ENCODE results near the gene CALML5.

DNA sequence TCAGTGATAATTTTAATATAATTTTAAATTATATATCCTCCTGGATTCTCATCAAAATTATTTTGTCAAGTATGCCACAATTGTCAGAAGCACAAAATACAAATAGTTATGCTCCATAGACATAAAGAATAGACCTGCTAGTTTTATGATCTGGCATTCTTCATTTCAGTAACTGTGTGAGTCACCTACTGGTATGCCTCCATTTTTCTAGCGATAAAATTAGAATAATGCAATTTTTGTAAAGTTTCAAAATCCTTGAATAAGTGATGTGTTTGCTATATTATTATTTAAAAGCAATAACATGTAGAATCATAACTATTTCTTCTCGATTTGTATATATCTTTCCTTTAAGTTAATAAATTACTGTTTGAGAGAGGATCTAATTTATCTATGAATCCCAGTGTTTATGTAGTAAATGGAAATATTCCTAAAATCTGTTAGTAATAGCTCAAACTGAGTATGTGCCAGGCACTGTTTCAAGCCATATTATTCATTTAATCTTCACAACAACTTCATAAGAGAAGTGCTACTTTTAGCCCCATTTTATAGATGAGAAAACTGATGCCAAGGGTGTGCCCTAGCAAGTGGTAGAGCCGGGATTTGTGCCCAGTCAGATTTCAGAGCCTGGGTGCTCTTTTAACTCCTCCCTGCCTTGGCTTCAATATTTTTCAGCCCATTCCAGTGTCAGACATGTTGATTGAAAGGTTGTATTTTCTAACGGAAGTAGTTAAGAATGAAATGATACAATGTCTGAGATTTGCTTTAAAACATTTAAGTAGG, 48.6 kb downstream of the CALML5 start:
- no peak for TF ChIP-seq POLR2AphosphoS5 (IDR thresholded peaks at IDR 0.05; ENCODE audit: low read depth)
- TF ChIP-seq, protein P1, sequence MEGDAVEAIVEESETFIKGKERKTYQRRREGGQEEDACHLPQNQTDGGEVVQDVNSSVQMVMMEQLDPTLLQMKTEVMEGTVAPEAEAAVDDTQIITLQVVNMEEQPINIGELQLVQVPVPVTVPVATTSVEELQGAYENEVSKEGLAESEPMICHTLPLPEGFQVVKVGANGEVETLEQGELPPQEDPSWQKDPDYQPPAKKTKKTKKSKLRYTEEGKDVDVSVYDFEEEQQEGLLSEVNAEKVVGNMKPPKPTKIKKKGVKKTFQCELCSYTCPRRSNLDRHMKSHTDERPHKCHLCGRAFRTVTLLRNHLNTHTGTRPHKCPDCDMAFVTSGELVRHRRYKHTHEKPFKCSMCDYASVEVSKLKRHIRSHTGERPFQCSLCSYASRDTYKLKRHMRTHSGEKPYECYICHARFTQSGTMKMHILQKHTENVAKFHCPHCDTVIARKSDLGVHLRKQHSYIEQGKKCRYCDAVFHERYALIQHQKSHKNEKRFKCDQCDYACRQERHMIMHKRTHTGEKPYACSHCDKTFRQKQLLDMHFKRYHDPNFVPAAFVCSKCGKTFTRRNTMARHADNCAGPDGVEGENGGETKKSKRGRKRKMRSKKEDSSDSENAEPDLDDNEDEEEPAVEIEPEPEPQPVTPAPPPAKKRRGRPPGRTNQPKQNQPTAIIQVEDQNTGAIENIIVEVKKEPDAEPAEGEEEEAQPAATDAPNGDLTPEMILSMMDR (IDR thresholded peaks at IDR 0.05; ENCODE audit: insufficient read depth, low read length): no peak
- TF ChIP-seq, protein P2, sequence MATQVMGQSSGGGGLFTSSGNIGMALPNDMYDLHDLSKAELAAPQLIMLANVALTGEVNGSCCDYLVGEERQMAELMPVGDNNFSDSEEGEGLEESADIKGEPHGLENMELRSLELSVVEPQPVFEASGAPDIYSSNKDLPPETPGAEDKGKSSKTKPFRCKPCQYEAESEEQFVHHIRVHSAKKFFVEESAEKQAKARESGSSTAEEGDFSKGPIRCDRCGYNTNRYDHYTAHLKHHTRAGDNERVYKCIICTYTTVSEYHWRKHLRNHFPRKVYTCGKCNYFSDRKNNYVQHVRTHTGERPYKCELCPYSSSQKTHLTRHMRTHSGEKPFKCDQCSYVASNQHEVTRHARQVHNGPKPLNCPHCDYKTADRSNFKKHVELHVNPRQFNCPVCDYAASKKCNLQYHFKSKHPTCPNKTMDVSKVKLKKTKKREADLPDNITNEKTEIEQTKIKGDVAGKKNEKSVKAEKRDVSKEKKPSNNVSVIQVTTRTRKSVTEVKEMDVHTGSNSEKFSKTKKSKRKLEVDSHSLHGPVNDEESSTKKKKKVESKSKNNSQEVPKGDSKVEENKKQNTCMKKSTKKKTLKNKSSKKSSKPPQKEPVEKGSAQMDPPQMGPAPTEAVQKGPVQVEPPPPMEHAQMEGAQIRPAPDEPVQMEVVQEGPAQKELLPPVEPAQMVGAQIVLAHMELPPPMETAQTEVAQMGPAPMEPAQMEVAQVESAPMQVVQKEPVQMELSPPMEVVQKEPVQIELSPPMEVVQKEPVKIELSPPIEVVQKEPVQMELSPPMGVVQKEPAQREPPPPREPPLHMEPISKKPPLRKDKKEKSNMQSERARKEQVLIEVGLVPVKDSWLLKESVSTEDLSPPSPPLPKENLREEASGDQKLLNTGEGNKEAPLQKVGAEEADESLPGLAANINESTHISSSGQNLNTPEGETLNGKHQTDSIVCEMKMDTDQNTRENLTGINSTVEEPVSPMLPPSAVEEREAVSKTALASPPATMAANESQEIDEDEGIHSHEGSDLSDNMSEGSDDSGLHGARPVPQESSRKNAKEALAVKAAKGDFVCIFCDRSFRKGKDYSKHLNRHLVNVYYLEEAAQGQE (IDR thresholded peaks at IDR 0.05; ENCODE audit: insufficient replicate concordance, low read depth): no peak
- no peak for TF ChIP-seq GABPA (IDR thresholded peaks at IDR 0.05; ENCODE audit: low read depth)
- no peak for TF ChIP-seq SPI1 (IDR thresholded peaks at IDR 0.05; ENCODE audit: borderline replicate concordance, low read depth)
